K562 (cell line): ENCODE results near the gene TRPM4. TPM values are rescaled to one million over a fixed set of nuclear protein-coding genes. Genes with fewer than 3 reads are reported as not detected.

Source experiments
- MTA1 ChIP-seq: fragments of 450-650 bp; IDR thresholded peaks from 2 replicates; pipeline ENCODE4 v1.6.1; 2017; ENCODE audit warnings: borderline replicate concordance
- NFE2 ChIP-seq: IDR thresholded peaks from 2 replicates; pipeline ENCODE4 v1.6.1; 2014; ENCODE audit warnings: antibody characterized with exemption, low read depth
- POLR2AphosphoS2 ChIP-seq: IDR thresholded peaks from 2 replicates; pipeline ENCODE4 v1.6.1; 2012; ENCODE audit warnings: low read length, improper control_type of control experiment
- REST ChIP-seq, 2 experiments: fragments of 450-650 bp; formaldehyde crosslinking in 1 of 2; IDR thresholded peaks; 2 replicates each; pipeline versions ENCODE4 v1.4.0 to v1.6.1; 2014 to 2020; ENCODE audit warnings: mild to moderate bottlenecking in 2 of 2, borderline replicate concordance in 1 of 2, low read depth in 1 of 2
- SAFB2 ChIP-seq: fragments of 200-400 bp; formaldehyde crosslinking; IDR thresholded peaks from 2 replicates; pipeline ENCODE4 v1.6.1; 2018; ENCODE audit warnings: borderline replicate concordance, low read length, low read depth, moderate library complexity; ENCODE audit not compliant: severe bottlenecking
- SP1 ChIP-seq: sonication (generic); formaldehyde crosslinking; IDR thresholded peaks from 2 replicates; pipeline ENCODE4 v1.8.1; 2022; ENCODE audit warnings: mild to moderate bottlenecking, missing genetic modification reagents
- TFAP4 ChIP-seq: sonication (generic); formaldehyde crosslinking; IDR thresholded peaks from 2 replicates; pipeline ENCODE4 v1.8.0; 2022; ENCODE audit warnings: missing genetic modification reagents, mild to moderate bottlenecking, moderate library complexity, borderline replicate concordance
- VEZF1 ChIP-seq: fragments of 200-800 bp; sonication (Bioruptor generic); IDR thresholded peaks from 2 replicates; pipeline ENCODE4 v1.6.1; 2017; ENCODE audit warnings: missing genetic modification characterization, missing compliant biosample characterization
- polyA plus RNA-seq, 8 experiments: library from polyadenylated mRNA; depleted of rRNA in 4 of 8; stranded (reverse) in 5 of 8; unstranded in 3 of 8; fragments of >200 nt; fragmentation: Nextera tagmentation in 2 of 8; fragmentation: Illumina TruSeq in 1 of 8; extraction: Ambion mirVana in 2 of 8; extraction: Trizol in 1 of 8; gene quantifications; 2 replicates each; pipeline versions ENCODE4 v1.2.1 to v1.2.3, GENCODE V29; 2011 to 2014; ENCODE audit warnings: inconsistent platforms in 1 of 8, missing spikeins in 1 of 8
- total RNA-seq, 7 experiments: library from RNA; depleted of rRNA in 6 of 7; stranded (reverse); fragments of >200 nt in 6 of 7; fragmentation: Illumina TruSeq in 2 of 7; extraction: Trizol in 2 of 7; gene quantifications; 2 replicates each; pipeline versions ENCODE4 v1.2.1 to v1.2.3, GENCODE V29; 2011 to 2021; ENCODE audit warnings: low replicate concordance in 1 of 7
- TF ChIP-seq, protein P1 (sequence below): sonication (generic); formaldehyde crosslinking; IDR thresholded peaks from 2 replicates; pipeline ENCODE4 v1.8.0; 2022; ENCODE audit warnings: mild to moderate bottlenecking, missing genetic modification reagents
- TF ChIP-seq, protein P2 (sequence below), 2 experiments: fragments of 250-450 bp in 1 of 2; fragments of 450-650 bp in 1 of 2; sonication (Bioruptor Pico) in 1 of 2; IDR thresholded peaks; 2 replicates each; pipeline versions ENCODE4 v1.6.1 to v1.8.0; 2016 to 2021; ENCODE audit warnings: mild to moderate bottlenecking in 2 of 2, moderate library complexity in 2 of 2, missing compliant biosample characterization in 1 of 2, missing genetic modification characterization in 1 of 2

Gene TRPM4
- total and polyA plus RNA-seq, 9 of the 15 experiments (the other 6 are each of a cell fraction or from before 2014, with no cell fraction given): 6.5 to 45.4 (median 15.2) TPM

- TF ChIP-seq, protein P1, sequence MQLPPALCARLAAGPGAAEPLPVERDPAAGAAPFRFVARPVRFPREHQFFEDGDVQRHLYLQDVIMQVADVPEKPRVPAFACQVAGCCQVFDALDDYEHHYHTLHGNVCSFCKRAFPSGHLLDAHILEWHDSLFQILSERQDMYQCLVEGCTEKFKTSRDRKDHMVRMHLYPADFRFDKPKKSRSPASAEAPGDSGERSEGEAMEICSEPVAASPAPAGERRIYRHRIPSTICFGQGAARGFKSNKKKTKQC (CRISPR knock-in tag): no peak
- TF ChIP-seq VEZF1 (CRISPR knock-in tag) (peak; percentile 6; the same call in 1 of the 2 replicates), NFE2 (no peak), POLR2AphosphoS2 (no peak), SP1 (CRISPR knock-in tag) (0 out of 2 replicates have a peak, but pooled peaks have one; percentile 45), TFAP4 (CRISPR knock-in tag) (peak; percentile 36; the same call in 1 of the 2 replicates), SAFB2 (no peak), MTA1 (no peak), REST (IDR thresholded peaks at IDR 0.05; ENCODE audit: borderline replicate concordance) (no peak), REST (CRISPR knock-in tag; IDR thresholded peaks at IDR 0.05; ENCODE audit: low read depth) (no peak)
- TF ChIP-seq, protein P2, sequence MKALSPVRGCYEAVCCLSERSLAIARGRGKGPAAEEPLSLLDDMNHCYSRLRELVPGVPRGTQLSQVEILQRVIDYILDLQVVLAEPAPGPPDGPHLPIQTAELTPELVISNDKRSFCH (CRISPR knock-in tag; IDR thresholded peaks at IDR 0.05): no peak
- TF ChIP-seq, protein P2 (tag; IDR thresholded peaks at IDR 0.05): no peak
Observed at GRCh38 chr19:49133621-49134454, 23.8 kb upstream of the TRPM4 start (continued).
